GM10266 (cell line): ENCODE measurements around the gene LAMTOR4.
"Not testable (repeated sequence)": the region's sequence is repeated elsewhere in the genome, so short reads cannot be mapped to it uniquely, and the experiment has no call there.

Experiments used
- DNase-seq: peaks from one replicate; pipeline ENCODE4 v3.0.0; 2012; ENCODE audit errors: extremely low spot score
- TF ChIP-seq, protein P1 (sequence below): IDR thresholded peaks from 2 replicates; pipeline ENCODE4 v1.5.1; 2012; ENCODE audit warnings: mild to moderate bottlenecking, low read depth; ENCODE audit not compliant: control insufficient read depth, insufficient read depth; ENCODE audit errors: missing control alignments

LAMTOR4 gene

DNA sequence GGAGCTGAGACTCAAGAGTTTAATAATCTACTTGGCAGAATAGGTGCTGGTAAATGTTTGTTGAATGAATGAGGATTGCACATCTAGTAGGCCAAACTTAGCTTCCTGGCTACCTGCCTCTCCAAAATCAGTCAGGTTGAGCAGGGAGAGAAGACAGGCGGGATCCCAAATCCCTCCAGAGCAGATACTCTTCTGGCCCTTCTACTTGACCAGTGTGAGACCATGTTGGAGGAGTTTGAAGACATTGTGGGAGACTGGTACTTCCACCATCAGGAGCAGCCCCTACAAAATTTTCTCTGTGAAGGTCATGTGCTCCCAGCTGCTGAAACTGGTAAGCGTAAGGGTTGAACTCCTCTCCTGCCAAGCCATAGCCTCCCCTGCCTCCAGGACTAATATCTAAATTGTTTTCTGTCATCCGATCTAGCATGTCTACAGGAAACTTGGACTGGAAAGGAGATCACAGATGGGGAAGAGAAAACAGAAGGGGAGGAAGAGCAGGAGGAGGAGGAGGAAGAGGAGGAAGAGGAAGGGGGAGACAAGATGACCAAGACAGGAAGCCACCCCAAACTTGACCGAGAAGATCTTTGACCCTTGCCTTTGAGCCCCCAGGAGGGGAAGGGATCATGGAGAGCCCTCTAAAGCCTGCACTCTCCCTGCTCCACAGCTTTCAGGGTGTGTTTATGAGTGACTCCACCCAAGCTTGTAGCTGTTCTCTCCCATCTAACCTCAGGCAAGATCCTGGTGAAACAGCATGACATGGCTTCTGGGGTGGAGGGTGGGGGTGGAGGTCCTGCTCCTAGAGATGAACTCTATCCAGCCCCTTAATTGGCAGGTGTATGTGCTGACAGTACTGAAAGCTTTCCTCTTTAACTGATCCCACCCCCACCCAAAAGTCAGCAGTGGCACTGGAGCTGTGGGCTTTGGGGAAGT lies 24.2 kb upstream of the LAMTOR4 start:
- DNase-seq = no peak

DNA sequence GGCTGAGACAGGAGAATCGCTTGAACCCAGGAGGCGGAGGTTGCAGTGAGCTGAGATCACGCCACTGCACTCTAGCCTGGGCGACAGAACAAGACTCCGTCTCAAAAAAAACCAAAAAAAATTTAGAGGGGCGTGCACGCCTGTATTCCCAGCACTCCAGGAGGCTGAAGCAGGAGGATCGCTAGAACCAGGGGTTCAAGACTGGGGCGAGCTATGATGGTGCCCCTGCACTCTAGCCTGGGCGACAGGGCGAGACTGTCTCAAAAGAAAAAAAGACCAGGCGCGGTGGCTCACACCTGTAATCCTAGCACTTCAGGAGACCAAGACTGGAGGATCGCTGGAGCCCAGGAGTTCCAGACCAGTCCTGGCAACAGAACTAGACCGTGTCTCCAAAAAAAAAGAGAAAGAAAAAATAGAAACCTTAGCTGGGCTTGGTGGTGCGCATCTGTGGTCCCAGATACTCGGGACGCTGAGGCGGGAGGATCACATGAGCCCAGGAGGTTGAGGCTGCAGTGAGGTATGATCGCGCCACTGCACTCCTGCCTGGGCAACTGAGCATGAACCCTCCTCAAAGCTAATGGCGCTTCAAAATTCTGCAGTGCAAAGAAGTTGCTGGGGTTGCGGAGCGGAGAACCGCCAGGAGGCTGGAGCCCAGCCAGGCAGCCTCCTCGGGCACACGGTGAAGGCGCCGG lies 22.3 kb upstream of the LAMTOR4 start:
- TF ChIP-seq, protein P1, sequence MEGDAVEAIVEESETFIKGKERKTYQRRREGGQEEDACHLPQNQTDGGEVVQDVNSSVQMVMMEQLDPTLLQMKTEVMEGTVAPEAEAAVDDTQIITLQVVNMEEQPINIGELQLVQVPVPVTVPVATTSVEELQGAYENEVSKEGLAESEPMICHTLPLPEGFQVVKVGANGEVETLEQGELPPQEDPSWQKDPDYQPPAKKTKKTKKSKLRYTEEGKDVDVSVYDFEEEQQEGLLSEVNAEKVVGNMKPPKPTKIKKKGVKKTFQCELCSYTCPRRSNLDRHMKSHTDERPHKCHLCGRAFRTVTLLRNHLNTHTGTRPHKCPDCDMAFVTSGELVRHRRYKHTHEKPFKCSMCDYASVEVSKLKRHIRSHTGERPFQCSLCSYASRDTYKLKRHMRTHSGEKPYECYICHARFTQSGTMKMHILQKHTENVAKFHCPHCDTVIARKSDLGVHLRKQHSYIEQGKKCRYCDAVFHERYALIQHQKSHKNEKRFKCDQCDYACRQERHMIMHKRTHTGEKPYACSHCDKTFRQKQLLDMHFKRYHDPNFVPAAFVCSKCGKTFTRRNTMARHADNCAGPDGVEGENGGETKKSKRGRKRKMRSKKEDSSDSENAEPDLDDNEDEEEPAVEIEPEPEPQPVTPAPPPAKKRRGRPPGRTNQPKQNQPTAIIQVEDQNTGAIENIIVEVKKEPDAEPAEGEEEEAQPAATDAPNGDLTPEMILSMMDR = no peak
- no peak for DNase-seq

More for the DNA sequence above, 24.2 kb upstream of the LAMTOR4 start:
- TF ChIP-seq, protein P1 = no peak

DNA sequence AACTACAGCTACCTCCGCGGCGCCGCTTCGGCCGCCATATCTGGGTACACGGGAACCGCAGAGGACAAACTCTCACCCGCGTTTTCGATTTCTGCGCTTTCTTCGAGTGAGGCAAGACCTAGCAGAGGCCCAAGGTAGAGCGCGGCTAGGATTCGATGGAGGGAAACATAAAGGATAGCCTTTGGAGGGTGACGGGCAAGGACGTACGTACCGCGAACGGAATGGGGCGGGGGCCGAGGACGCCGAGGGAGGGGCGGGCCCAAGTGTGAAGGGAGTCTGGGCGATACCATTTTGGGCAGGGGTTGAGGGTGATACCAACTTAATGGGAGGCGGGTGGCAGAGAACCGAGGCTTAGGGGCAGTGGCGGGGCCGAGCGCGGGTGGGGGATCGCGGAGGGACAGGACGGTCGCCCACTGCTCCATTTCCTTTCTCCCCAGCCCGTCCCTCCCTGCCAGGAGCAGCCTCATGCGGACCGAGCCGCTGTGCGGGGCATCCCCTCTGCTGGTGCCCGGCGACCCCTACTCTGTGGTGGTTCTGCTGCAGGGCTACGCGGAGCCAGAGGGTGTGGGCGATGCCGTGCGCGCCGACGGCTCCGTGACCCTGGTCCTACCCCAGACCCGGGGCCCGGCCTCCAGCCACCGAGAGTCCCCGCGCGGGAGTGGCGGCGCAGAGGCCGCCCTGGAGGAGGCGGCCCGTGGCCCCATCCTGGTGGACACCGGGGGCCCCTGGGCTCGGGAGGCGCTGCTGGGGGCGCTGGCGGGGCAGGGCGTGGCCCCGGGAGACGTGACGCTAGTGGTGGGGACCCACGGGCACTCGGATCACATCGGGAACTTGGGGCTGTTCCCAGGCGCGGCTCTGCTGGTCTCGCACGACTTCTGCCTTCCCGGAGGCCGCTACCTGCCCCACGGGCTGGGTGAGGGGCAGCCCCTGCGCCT lies 21.5 kb upstream of the LAMTOR4 start, which contains the start of gene MBLAC1:
MBLAC1 (plus strand) TSS at position 37 of the 935 bp plus-strand sequence; CDS start at position 466, 429 bp downstream.
- TF ChIP-seq, protein P1 = no peak
- peak; percentile 92 for DNase-seq

DNA sequence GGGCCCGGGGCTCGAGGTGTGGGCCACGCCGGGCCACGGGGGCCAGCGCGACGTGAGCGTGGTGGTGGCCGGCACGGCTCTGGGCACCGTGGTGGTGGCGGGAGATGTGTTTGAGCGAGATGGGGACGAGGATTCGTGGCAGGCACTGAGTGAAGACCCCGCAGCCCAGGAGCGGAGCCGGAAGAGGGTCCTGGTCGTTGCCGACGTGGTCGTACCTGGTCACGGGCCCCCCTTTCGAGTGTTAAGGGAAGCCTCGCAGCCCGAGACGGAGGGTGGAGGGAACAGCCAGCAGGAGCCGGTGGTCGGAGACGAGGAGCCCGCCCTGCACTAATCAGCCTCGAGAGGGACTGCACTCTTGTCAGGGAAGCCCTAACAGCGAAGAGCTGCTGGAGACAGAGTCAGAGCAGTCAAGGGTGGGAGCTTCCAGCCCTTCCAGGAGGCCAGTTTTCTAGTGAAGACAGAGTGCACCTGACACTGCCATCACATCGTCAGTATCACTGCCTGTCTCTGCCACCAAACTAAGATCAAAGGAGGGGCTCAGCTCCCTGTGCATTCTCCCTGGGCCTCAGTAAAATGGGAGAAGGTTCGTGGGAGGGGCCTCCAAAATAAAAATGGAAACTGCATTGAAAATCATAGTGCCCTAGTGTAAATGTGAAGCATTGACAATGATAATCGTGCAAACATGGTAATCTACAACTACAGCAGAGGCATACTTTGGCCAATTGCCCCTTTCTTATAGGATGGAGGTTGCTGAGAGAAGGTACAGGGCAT lies 20.7 kb upstream of the LAMTOR4 start:
- peak; percentile 40 for DNase-seq
- TF ChIP-seq, protein P1 = no peak

DNA sequence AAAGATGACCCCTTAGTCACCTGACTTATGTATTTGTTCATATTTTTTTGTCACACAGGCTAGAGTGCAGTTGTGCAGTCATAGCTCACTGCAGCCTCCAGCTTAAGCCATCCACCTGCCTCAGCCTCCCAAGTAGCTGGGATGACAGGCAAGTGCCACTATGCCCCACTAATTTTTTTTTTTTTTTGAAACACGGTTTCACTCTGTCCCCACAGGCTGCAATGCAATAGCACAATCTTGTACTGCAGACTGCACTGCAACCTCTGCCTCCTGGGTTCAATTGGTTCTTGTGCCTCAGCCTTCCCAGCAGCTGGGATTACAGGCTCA lies 20.1 kb upstream of the LAMTOR4 start:
- DNase-seq = no peak
- TF ChIP-seq, protein P1 = no peak

DNA sequence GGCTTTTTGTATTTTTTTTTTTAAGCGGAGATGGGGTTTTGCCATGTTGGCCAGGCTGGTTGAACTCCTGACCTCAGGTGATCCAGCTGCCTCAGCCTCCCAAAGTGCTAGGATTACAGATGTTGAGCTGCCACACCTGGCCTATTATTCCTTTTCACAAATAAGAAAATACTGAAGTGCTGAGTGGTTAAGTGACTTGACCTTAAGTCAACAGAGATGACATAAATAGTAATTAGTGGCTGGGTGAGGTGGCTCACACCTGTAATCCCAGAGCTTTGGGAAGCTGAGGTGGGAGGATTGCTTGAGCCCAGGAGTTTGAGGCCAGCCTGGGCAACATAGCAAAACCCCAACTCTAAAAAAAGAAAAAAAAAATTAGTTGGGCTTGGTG lies 18.5 kb upstream of the LAMTOR4 start:
- not testable (repeated sequence) for DNase-seq
